Skin epidermis (tissue), 12 donors: Measurements from ENCODE around the gene SLC38A10.

Source experiments
- H3K27ac ChIP-seq, 21 experiments: fragments of 200-600 bp; sonication (generic) in 11 of 21; one replicate each; pipeline ENCODE4 v1.5.0; 2020; ENCODE audit warnings: mild to moderate bottlenecking in 3 of 21, inconsistent platforms in 2 of 21, moderate library complexity in 2 of 21
- H3K4me3 ChIP-seq, 7 experiments: fragments of 200-600 bp; sonication (generic) in 2 of 7; one replicate each; pipeline ENCODE4 v1.5.0; 2020; ENCODE audit warnings: inconsistent platforms in 2 of 7, mild to moderate bottlenecking in 2 of 7, moderate library complexity in 1 of 7

Gene SLC38A10

DNA sequence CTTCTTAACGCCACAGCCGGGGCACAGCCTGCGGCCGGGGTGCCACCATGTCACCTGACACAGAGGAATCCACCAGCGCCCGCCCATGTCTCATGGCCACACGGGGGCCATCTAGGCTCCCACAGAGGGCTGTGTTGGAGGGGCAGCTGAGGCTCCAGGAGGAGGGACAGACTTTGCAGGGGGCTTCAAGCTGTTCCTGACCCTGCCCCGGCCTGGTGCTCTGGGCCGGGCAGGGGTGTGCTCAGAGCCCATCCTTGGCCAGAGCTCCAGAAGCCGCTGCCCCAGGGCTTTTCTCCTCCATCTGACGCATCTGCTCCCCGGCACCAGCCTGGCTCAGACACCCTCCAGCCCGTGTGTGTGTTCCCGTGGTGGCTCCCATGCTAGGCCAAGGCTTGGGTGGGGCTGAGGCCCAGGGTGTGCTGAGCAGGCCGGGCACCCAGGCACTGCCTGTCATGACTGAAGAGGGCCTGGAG, 7.8 kb upstream of the SLC38A10 start:
- H3K27ac ChIP-seq: no peak overlapping the region
- H3K4me3 ChIP-seq: no peak overlapping the region

DNA sequence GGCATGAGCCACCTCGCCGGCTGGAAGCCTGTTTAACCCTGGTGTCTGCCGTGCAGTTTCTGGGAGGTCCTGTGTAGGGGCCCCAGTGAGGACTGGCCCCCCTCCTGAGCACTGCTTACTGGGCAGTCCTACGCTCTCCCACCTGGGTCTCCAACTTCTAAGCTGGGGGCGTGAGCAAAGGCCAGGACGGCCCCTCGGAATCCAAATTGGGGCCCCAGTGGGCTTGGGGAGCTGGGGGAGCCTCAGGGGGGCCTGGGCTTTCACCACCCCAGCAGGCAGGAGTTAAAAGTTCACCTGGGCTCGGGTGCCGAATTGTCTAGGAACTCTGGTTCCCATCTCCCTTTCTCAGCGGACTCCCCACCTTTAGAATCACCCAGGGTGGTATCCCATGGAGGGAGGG, 7.2 kb upstream of the SLC38A10 start:
- Histone ChIP-seq H3K4me3 (no peak overlapping the region), H3K27ac (no peak overlapping the region)

DNA sequence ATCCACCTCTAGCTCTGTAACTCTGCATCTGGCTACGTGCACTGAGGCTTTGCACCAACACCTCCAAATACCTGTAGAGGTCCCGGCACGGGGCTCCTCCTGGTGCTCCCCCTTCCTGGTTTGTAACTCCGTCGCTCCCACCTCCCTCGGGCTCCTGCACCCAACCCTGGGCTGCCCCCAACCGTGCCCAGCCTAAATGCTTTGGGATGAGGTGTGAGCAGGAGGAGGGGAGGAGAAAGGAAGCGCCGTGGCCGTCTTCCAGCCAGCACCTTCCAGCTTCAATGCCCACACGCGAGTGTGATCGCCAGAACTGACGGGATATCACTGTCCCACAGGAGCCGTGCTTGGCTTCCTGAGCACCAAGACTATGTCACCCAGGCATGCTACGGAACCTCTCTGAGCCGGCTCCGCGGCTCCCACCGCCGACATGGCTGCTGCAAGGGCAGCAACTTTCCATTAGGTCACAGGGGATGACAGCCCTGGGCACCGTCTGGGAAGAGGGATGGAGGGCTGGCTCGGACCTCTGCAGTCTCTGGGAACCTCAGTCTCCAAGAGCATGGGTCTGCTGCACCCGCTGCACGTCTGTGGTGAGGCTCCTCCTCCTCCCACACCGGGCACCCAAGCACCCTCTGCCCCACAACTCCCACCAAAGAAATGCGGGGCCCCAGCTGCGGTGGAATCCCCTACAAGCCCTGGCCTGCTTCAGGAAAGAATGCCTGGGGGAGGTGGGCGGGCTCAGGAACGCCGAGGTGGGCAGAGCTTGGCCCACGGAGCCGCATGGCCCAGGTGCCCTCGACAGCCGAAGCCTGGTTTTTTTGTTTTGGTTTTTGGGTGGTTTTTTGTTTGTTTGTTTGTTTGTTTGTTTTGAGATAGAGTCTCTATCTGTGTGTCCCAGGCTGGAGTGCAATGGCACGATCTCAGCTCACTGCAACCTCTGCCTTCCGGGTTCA, 6.4 kb upstream of the SLC38A10 start:
- Histone ChIP-seq H3K4me3 (no peak overlapping the region), H3K27ac (no peak overlapping the region)

GRCh38 chr17:81300586-81301155, 5.6 kb upstream of the SLC38A10 start:
- no peak overlapping the region for H3K4me3 ChIP-seq
- no peak overlapping the region for H3K27ac ChIP-seq

GRCh38 chr17:81299846-81300585, 4.9 kb upstream of the SLC38A10 start:
- Histone ChIP-seq H3K27ac (no peak overlapping the region), H3K4me3 (no peak overlapping the region)

DNA sequence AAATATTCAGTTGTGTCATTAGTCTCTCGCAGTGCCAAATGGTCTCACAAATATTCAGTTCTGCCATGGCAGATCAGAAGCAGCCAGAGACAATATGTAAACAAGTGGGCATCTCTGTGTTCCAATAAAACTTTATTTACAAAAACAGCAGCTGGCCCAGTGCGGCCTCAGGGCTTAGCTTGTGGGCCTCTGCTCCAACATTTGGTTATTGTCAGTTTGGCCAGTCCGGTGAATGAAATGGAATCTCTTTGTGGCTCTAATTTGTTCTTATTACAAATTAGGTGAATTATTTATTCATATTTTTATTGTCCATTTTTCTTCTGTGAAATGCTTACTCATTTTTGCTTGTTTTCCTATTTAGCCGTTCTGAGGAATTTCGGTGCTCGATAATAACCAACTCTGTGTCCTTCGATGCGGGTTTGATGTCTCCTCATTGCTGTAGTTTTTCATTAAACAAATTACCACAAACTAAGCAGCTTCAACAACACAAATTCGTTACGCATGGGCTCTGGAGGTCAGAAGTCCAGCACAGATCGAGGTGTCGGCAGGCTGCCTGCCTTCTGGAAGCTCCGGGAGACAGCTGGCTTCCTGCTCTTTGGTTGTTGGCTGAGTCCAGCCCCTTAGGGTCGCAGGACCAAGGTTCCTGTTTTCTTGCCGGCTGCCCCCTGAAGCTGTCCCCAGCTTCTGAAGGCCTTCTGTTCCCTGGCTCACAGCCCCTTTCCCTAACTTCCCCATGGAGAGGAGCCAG, 4.1 kb upstream of the SLC38A10 start:
- Histone ChIP-seq H3K4me3 (no peak overlapping the region), H3K27ac (no peak overlapping the region)

DNA sequence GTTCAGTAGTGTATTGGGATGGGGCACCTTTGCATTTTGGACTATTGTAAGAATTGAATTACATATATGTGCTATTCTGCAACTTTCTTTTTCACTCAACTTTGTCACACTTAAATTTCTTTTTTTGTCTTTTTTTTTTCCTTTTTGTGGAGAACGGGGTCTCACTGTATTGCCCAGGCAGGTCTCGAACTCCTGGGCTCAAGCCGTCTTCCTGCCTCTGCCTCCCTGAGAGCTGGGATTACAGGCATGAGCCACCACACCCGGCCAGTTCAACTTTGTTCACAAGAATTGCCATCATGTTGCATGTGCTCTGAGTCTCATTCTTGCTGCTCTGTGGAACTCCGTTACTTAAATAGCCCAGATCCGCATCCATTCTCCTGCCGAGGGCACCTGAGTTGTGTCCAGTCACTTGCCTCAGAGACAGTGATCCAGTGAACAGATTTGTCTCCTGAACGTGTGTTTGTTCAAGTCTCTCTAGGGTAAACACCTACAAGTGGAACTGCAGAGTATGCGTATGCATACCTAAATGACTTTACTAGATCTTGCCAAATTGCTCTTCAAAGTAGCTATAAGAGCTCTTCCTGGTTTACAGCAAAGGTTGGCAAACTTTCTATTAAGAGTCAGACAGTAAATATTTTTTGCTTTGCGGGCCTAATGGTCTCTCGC, 3.4 kb upstream of the SLC38A10 start:
- no peak overlapping the region for H3K27ac ChIP-seq

GRCh38 chr17:81295676-81296381, 722 bp upstream of the SLC38A10 start:
- H3K4me3 ChIP-seq: peak overlapping the region; percentile 65 to 97 (median 80)
- peak overlapping the region; percentile 85 to 97 (median 94) for H3K27ac ChIP-seq

More for the DNA sequence above, 3.4 kb upstream of the SLC38A10 start:
- H3K4me3 ChIP-seq: no peak overlapping the region

GRCh38 chr17:81294512-81295030, 536 bp downstream of the SLC38A10 start:
- peak overlapping the region; percentile 65 to 97 (median 80) for H3K4me3 ChIP-seq
- H3K27ac ChIP-seq: peak overlapping the region; percentile 85 to 97 (median 94)

DNA sequence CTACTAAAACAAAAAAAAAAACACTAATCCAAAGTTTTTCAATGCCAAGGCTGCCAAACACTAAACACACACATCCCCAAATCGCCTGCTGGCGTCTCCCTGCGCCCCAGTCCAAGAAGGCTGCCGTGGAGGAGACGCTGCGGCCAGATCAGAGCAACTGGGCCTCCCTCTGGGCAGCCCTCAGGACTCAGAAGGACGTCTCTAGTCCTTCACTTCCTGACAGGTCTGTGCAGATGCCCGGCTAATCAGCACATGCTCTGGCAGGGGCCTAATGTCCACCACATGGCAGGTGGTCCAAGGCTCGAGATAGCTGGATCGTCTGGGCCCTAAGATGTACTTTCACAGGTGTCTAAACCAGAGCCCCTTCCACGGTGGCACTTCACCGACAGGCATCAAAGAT, 2.7 kb downstream of the SLC38A10 start:
- Histone ChIP-seq H3K27ac (peak overlapping the region in 1 of 21 experiments; percentile 19), H3K4me3 (no peak overlapping the region)

- Histone ChIP-seq H3K4me3 (no peak overlapping the region), H3K27ac (no peak overlapping the region)
Observed at GRCh38 chr17:81291662-81292061, 3.4 kb downstream of the SLC38A10 start.

DNA sequence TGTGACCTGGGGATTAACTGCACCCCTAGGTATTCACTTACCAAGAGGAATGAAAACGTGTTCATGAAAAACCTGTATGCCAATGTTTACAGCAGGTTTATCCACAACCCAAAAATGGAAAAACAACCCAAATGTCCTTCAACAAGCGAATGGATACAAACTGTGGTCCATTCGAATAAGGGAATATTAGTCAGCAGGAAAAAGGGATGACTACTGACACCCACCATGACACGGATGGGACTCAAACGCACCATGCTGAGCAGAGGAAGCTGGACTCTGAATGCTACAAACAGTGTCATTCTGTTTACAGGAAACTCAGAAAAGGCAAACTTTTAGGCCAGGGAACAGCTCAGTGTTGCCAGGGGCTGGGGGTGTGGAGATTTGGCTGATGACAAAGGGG, 4.9 kb downstream of the SLC38A10 start:
- no peak overlapping the region for H3K27ac ChIP-seq
- no peak overlapping the region for H3K4me3 ChIP-seq

GRCh38 chr17:81289627-81290026, 5.5 kb downstream of the SLC38A10 start:
- Histone ChIP-seq H3K27ac (no peak overlapping the region), H3K4me3 (no peak overlapping the region)

GRCh38 chr17:81288715-81289114, 6.4 kb downstream of the SLC38A10 start:
- H3K27ac ChIP-seq: peak overlapping the region in 1 of 21 experiments; percentile 90

GRCh38 chr17:81287741-81288430, 7.2 kb downstream of the SLC38A10 start:
- Histone ChIP-seq H3K27ac (peak overlapping the region in 4 of 21 experiments; percentile 7 to 90 (median 26)), H3K4me3 (no peak overlapping the region)

More at GRCh38 chr17:81288715-81289114, 6.4 kb downstream of the SLC38A10 start:
- H3K4me3 ChIP-seq: no peak overlapping the region

DNA sequence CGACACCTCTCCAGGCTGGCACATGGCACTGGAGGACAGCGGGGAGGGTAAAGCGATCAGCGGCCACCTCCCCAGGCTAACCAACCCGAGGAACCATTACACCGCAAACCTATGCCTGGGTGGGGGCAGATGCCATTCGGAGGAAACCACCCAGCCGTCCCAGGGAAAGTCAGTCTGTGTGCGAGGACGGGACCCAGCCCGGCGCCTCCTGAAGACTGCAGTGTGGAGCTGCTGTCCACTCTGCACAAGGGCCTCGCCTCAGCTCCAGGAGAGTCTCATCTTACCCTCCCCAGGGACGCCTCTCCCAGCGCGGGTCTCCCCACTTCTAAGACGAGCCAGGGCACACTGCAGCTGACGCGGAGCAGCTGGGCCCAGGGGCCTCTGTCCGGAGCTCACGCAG, 8.0 kb downstream of the SLC38A10 start:
- H3K4me3 ChIP-seq: no peak overlapping the region
- H3K27ac ChIP-seq: peak overlapping the region in 5 of 21 experiments; percentile 10 to 90 (median 76)

- no peak overlapping the region for H3K4me3 ChIP-seq
Observed at GRCh38 chr17:81286491-81287145, 8.5 kb downstream of the SLC38A10 start.

More at GRCh38 chr17:81286491-81287145, 8.5 kb downstream of the SLC38A10 start:
- H3K27ac ChIP-seq: peak overlapping the region in 18 of 21 experiments; percentile 59 to 90 (median 80)
